ENCODE measurements around the gene BCL11B. TPM values are rescaled to one million over a fixed set of nuclear protein-coding genes. Genes with fewer than 3 reads are reported as not detected.
A peak's percentile ranks its signal among the peaks of the same experiment; 100 is the strongest.

Gene BCL11B
- total RNA-seq: 10 to 100 TPM; 54.4 to 58.0 TPM

DNA sequence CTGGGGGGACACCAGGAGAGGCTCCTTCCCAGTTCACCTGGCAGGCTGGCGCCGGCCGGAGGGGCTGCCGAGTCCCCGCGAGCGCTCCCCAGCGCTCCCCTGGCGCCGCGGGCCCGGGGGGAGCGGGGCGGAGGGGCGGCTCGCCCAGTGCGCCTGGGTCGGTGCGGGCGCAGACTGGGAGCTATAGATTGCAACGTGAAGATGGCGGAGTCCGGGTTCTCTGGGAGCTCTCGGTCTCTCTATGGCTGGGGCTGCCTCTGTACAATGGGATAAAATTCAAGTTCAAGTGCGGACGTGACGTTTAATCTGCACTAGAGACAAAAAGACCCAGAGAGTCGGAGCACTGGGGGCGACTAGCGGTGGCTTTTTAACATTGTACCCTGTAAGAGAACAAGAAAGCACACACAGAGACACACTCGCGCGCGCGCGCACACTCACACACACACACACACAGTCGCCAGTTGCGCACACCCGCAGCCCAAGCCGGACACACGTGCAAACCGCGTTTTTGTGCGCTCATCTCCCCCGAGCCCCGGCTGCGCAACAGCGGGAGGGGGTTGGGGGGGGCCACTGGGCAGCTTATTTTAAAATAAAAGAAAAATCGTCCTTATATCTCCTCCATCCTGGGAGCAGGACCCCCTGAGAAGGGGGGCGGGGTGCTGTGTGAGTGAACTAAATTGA is at the start of gene BCL11B:
BCL11B (minus strand) TSS at position 247 of the 681 bp plus-strand sequence. CDS start 979 bp downstream, outside the sequence.
- Mint-ChIP-seq H3K4me1 (ENCODE audit: low read depth) (peaks cover 37% of the 10 kb centered on the region), H3K27me3 (ENCODE audit: low read depth) (no peaks in the 10 kb centered on the region), H3K4me3 (peak within 1 kb of the TSS; percentile 94 to 98), H3K36me3 (ENCODE audit: insufficient read depth in 2 of 2) (peaks cover 13 to 18% of the 10 kb centered on the region in 2 donors), H3K27ac (peak within 1 kb of the TSS; percentile 98), H3K9me3 (no peaks in the 10 kb centered on the region)
- ATAC-seq (replicated peaks in 1 of 2): peak; percentile 70 to 76
- DNase-seq: peak; percentile 89

GRCh38 chr14:99321236-99321925 is 49.4 kb upstream of the BCL11B start:
- Mint-ChIP-seq H3K9me3 (no peaks in the 10 kb centered on the region), H3K27ac (no peak overlapping the region), H3K4me3 (no peak overlapping the region), H3K36me3 (ENCODE audit: insufficient read depth in 2 of 2) (no peaks in the 10 kb centered on the region), H3K27me3 (ENCODE audit: low read depth) (no peaks in the 10 kb centered on the region), H3K4me1 (ENCODE audit: low read depth) (peaks cover 22% of the 10 kb centered on the region)
- no peak for ATAC-seq (replicated peaks in 1 of 2)
- no peak for DNase-seq

DNA sequence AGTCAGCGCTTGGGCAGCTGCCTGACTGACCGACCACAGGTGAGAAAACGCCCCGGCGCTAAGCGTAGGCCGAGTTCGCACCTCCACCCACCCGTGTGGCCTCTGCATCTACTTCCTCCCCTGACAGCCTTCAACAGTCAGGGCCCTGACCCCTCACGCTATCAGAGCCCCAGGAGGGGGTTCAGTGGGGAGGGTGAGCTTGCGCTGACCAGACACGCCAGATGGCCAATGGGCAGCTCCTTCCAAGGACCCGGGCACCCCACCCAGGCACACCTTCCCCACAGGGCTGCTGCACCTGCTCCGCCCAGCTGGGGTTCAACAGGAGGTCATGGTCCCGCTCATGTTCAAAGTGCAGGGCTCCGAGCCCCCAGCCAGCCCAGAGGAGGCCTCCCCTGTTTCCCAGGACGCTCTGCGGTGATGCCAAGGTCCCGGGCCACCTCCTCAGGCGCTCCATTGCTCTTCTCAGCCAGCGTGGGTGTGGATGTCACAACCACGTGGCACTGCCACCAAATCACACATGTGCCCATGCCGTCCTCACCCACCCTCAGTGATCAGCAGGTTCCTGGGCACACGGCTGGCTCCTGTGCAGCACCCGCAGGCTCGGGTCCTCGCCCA is 48.7 kb upstream of the BCL11B start:
- no peak overlapping the region for H3K4me3 Mint-ChIP-seq

DNA sequence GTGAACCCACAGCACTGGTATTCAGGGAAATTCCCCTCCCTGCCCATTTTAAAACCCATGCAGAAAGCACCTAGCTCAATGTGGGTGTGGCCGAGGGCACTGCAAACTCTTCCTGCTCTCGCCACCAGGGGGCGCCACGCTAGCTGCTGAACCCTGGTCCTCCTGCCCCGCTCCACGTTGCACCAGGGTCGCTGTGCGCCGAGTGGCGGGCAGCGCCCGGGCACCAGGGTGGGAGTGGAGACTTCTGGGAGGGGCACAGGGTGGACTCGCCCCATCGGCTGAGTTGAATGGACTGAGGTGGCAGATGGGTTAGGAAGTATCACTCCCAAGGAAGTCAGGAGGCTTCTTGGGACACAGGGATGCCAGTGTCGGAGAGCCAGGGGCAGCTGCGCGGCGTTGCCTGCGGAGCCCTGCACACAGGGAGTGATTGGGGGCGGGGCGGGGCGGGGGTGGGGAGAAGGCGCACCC is 48.1 kb upstream of the BCL11B start:
- DNase-seq (peak; percentile 81 to 88), ATAC-seq (replicated peaks in 1 of 2) (peak; percentile 85 to 90)
- peak overlapping the region; percentile 40 to 76 for H3K4me3 Mint-ChIP-seq
- H3K4me1 Mint-ChIP-seq (ENCODE audit: low read depth): peaks cover 22% of the 10 kb centered on the region
- H3K27ac Mint-ChIP-seq: no peak overlapping the region
- no peaks in the 10 kb centered on the region for H3K9me3 Mint-ChIP-seq
- no peaks in the 10 kb centered on the region for H3K36me3 Mint-ChIP-seq (ENCODE audit: insufficient read depth in 2 of 2)
- H3K27me3 Mint-ChIP-seq (ENCODE audit: low read depth): no peaks in the 10 kb centered on the region

More for the DNA sequence above, 48.7 kb upstream of the BCL11B start:
- peaks cover 22% of the 10 kb centered on the region for H3K4me1 Mint-ChIP-seq (ENCODE audit: low read depth)
- DNase-seq (no peak), ATAC-seq (replicated peaks in 1 of 2) (no peak)
- no peak overlapping the region for H3K27ac Mint-ChIP-seq
- no peaks in the 10 kb centered on the region for H3K9me3 Mint-ChIP-seq
- H3K36me3 Mint-ChIP-seq (ENCODE audit: insufficient read depth in 2 of 2): no peaks in the 10 kb centered on the region
- H3K27me3 Mint-ChIP-seq (ENCODE audit: low read depth): no peaks in the 10 kb centered on the region

- ATAC-seq (replicated peaks in 1 of 2) (no peak), DNase-seq (no peak)
- Mint-ChIP-seq H3K27me3 (ENCODE audit: low read depth) (peaks cover 5% of the 10 kb centered on the region), H3K36me3 (ENCODE audit: insufficient read depth in 2 of 2) (no peaks in the 10 kb centered on the region), H3K4me3 (no peak overlapping the region), H3K4me1 (ENCODE audit: low read depth) (peaks cover 22% of the 10 kb centered on the region), H3K27ac (no peak overlapping the region), H3K9me3 (no peaks in the 10 kb centered on the region)
Observed at GRCh38 chr14:99318959-99319295, 46.9 kb upstream of the BCL11B start.

DNA sequence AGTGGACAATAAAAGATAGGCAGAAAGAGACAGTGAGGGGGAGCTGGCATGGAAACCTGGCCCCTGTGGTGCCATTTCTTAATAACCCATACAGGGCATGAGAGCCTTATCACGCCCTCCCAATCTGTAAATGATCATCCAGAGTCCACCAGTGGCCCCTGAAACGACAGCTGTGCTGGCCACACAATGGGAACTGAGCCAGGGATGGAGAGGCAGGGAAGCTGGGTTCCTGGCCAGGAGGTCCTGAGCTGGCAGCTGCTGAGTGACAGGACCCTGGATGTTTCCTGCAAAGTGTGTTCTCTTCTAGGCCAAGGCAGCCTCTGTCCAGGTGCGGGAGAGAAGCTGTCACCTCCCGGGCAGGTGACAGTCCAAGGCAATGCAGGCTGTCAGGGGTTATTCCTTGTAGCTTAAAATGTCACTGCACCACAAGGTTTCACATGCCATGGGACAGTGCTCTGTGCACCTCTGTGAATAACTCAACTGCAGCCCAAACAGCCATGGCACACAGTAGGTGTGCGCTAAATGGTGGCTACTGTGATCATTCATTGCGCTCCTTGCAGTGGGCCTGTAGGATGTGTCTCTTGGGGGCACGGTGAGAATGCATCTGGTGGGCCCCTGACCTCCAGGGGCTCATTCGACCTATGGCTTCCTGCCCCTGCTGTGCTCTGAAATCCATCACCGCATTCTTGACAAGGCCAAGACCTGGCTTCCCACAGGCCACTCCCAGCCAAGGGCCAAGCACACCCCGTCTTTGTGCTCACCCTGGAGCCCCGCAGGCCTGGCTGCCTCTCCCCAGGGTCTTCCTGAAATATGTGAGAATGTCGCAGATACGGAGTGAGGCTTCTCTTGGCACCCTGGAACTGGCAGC is 46.3 kb upstream of the BCL11B start:
- ATAC-seq (replicated peaks in 1 of 2) (no peak), DNase-seq (no peak)
- Mint-ChIP-seq H3K27ac (no peak overlapping the region), H3K4me3 (no peak overlapping the region), H3K9me3 (no peaks in the 10 kb centered on the region), H3K27me3 (ENCODE audit: low read depth) (peaks cover 5% of the 10 kb centered on the region), H3K36me3 (ENCODE audit: insufficient read depth in 2 of 2) (no peaks in the 10 kb centered on the region), H3K4me1 (ENCODE audit: low read depth) (peaks cover 22% of the 10 kb centered on the region)

DNA sequence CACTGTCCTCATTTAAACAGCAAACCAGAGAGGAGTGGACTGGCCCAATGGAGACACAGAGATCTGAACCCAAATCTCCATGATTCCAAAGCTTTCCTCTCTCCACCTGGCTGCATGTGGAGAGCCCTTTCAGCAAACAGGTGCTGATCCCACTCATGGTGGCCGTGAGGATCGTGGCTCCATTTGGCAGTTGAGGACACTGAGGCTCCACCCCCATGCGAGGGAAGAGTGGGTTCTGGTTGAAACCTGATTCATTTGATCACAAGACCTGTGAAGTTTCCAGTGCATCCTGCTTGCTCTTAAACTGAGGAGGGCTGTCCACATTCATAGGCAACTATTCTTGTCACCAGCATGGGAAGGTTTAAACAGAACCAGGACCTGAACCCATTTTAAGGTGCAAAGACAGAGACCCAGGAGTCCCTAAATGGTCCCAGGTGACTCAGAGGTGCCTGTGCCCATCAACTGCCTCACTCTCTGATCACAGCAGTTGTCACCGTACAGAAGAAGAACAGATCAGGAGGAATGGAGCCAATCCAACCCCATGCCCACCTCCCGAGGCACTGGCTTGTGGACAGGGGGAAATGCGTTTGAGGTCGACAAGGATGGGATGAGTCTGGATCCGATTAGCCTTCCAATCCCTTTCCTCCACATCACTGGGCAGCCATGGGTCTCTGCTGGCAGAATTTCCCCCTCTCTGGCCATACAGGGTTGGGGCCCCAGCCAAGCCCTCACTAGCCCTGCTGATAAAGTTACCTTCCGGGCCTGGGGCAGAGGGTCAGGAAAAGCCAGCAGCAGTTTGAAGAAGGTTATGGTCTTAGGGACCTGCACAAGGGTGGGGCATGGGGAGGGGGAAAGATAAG is 45.5 kb upstream of the BCL11B start:
- ATAC-seq (replicated peaks in 1 of 2): no peak
- peaks cover 5% of the 10 kb centered on the region for H3K27me3 Mint-ChIP-seq (ENCODE audit: low read depth)
- H3K4me3 Mint-ChIP-seq: no peak overlapping the region
- no peak for DNase-seq
- H3K27ac Mint-ChIP-seq: no peak overlapping the region
- no peaks in the 10 kb centered on the region for H3K36me3 Mint-ChIP-seq (ENCODE audit: insufficient read depth in 2 of 2)
- H3K4me1 Mint-ChIP-seq (ENCODE audit: low read depth): peaks cover 22% of the 10 kb centered on the region
- no peaks in the 10 kb centered on the region for H3K9me3 Mint-ChIP-seq

GRCh38 chr14:99316281-99317163 is 44.5 kb upstream of the BCL11B start:
- Mint-ChIP-seq H3K27me3 (ENCODE audit: low read depth) (peaks cover 5% of the 10 kb centered on the region), H3K4me1 (ENCODE audit: low read depth) (peaks cover 20% of the 10 kb centered on the region), H3K4me3 (no peak overlapping the region), H3K27ac (no peak overlapping the region), H3K36me3 (ENCODE audit: insufficient read depth in 2 of 2) (no peaks in the 10 kb centered on the region), H3K9me3 (no peaks in the 10 kb centered on the region)
- no peak for ATAC-seq (replicated peaks in 1 of 2)
- no peak for DNase-seq

DNA sequence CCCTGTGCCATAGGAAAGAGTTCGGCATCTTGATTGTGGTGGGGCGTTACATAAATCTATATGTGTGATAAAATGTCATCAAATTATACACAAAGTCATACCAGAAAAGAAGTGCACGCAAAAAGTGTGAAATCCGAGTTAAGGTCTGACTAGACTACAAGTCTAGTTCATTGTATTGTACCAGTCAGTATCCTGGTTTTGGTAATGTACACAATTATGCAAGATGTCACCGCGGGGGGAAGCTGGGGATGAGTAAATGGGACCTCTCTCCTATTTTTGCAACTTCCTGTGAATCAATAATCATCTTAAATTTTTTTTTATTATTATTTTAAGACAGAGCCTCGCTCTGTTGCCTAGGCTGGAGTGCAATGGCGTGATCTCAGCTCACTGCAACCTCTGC is 43.2 kb upstream of the BCL11B start:
- H3K9me3 Mint-ChIP-seq: peaks cover 4 to 5% of the 10 kb centered on the region in 2 donors
- H3K4me3 Mint-ChIP-seq: no peak overlapping the region

DNA sequence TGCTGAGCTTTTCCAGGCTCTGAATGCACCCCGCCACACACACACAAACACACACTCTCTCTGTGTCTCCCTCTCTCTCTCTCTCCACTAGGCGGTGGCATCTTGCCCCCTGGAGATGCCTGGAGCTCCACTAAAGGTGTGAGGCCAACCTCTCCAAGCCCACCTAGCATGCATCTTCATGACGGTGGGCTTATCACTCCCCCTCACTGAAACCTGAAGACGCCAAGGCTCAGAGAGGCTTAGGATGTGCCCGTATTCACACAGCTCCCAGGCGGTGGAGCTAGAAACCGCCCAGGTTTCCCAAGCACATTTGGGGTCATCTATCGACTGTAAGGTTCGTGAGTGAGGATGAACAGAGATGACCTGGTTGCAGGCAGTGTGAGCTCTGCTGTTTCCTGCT is 42.6 kb upstream of the BCL11B start:
- Mint-ChIP-seq H3K36me3 (ENCODE audit: insufficient read depth in 2 of 2) (peaks cover 2% of the 10 kb centered on the region in 2 donors), H3K4me3 (no peak overlapping the region), H3K4me1 (ENCODE audit: low read depth) (peaks cover 6% of the 10 kb centered on the region), H3K9me3 (peaks cover 4 to 5% of the 10 kb centered on the region in 2 donors), H3K27me3 (ENCODE audit: low read depth) (peaks cover 5% of the 10 kb centered on the region), H3K27ac (no peak overlapping the region)
- no peak for ATAC-seq (replicated peaks in 1 of 2)
- no peak for DNase-seq

More for the DNA sequence above, 43.2 kb upstream of the BCL11B start:
- peaks cover 12% of the 10 kb centered on the region for H3K4me1 Mint-ChIP-seq (ENCODE audit: low read depth)
- peaks cover 2% of the 10 kb centered on the region in 2 donors for H3K36me3 Mint-ChIP-seq (ENCODE audit: insufficient read depth in 2 of 2)
- H3K27ac Mint-ChIP-seq: no peak overlapping the region
- peaks cover 5% of the 10 kb centered on the region for H3K27me3 Mint-ChIP-seq (ENCODE audit: low read depth)
- peak in 1 of 2 donors; percentile 48 for ATAC-seq (replicated peaks in 1 of 2)
- DNase-seq: no peak

DNA sequence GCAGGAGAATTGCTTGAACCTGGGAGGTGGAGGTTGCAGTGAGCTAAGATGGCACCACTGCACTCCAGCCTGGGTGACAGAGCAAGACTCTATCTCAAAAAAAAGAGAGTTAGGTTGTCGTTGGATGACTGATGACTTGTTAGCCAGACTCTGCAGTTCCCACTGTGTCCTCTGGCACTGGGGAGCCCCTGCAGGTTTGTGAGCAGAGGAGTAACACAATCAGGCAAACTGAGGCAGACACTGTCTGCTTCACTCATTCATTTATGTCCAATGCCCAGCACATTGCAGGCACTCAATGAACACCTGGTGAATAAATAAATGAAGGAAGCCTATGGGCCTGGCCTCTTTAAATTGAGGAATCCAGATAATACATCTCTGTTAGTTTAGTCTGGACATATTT is 41.2 kb upstream of the BCL11B start:
- no peak for ATAC-seq (replicated peaks in 1 of 2)

More for the DNA sequence above, 41.2 kb upstream of the BCL11B start:
- H3K9me3 Mint-ChIP-seq: peaks cover 4 to 5% of the 10 kb centered on the region in 2 donors
- H3K4me1 Mint-ChIP-seq (ENCODE audit: low read depth): peaks cover 4% of the 10 kb centered on the region
- H3K27ac Mint-ChIP-seq: no peak overlapping the region
- H3K27me3 Mint-ChIP-seq (ENCODE audit: low read depth): peaks cover 5% of the 10 kb centered on the region
- DNase-seq: no peak
- H3K4me3 Mint-ChIP-seq: no peak overlapping the region
- peaks cover 2% of the 10 kb centered on the region in 2 donors for H3K36me3 Mint-ChIP-seq (ENCODE audit: insufficient read depth in 2 of 2)

All from activated T-cell treated with anti-CD3 and anti-CD28 coated beads, Interleukin-2, amount 50 U/mL, for 72 hours (primary cell).